ENCODE data around the gene CCDC91. TPM values are rescaled to one million over a fixed set of nuclear protein-coding genes. Genes with fewer than 3 reads are reported as not detected.

The CCDC91 gene, protein sequence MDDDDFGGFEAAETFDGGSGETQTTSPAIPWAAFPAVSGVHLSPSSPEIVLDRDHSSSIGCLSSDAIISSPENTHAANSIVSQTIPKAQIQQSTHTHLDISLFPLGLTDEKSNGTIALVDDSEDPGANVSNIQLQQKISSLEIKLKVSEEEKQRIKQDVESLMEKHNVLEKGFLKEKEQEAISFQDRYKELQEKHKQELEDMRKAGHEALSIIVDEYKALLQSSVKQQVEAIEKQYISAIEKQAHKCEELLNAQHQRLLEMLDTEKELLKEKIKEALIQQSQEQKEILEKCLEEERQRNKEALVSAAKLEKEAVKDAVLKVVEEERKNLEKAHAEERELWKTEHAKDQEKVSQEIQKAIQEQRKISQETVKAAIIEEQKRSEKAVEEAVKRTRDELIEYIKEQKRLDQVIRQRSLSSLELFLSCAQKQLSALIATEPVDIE
- total RNA-seq = 43.6 and 46.3 TPM in 2 replicates

DNA sequence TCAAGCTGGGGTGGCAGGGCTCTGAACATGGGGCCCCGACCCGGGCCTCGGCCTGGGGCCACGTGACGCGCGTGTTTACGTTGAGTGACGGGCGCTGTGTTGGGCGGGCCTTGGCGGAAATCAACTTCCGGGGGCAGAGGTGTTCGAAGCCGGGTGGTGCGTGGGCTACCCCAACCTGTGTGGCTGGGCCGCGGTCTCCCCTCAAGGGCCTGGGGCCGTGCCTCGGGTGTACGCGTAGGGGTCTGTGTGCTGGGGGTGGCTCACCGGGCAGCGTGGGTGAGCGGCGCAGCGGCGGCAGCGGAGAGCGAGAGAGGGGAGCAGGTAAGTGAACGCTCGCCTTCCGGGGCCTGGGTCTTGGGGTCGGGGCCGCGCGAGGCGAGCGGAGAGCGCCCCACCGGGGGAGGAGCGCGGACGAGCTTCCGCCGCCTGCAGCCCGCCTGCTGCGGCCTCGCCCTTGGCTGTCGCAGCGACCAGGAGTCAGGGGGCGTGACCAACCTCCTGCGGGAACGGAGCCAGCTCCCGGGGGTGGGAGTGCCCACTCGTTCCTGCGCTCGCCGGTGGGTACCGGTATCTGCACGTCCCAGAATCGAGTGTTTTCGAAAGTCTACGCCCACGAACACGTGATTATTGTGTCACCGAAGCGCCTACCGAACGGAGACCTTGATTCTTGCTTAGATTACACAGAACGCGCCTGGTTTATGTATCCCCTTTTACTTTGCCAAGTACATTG lies at the start of gene CCDC91:
Gene CCDC91 (plus strand): TSS at position 136 of the 730 bp plus-strand sequence. CDS start 66,760 bp downstream, outside the sequence.
- CTCF ChIA-PET = interaction anchor here (0.9 kb wide), 1 partner anchor 29 kb away, joined by 3 read pairs; no protein-coding TSS in a partner anchor
- TF ChIP-seq, protein P1, sequence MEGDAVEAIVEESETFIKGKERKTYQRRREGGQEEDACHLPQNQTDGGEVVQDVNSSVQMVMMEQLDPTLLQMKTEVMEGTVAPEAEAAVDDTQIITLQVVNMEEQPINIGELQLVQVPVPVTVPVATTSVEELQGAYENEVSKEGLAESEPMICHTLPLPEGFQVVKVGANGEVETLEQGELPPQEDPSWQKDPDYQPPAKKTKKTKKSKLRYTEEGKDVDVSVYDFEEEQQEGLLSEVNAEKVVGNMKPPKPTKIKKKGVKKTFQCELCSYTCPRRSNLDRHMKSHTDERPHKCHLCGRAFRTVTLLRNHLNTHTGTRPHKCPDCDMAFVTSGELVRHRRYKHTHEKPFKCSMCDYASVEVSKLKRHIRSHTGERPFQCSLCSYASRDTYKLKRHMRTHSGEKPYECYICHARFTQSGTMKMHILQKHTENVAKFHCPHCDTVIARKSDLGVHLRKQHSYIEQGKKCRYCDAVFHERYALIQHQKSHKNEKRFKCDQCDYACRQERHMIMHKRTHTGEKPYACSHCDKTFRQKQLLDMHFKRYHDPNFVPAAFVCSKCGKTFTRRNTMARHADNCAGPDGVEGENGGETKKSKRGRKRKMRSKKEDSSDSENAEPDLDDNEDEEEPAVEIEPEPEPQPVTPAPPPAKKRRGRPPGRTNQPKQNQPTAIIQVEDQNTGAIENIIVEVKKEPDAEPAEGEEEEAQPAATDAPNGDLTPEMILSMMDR (IDR thresholded peaks at IDR 0.05) = no peak
- H3K4me1 Mint-ChIP-seq = peaks cover 35% of the 10 kb centered on the region
- peaks cover 28% of the 10 kb centered on the region for H3K36me3 Mint-ChIP-seq (ENCODE audit: low read depth)
- H3K4me3 Mint-ChIP-seq = peak within 1 kb of the TSS; percentile 97
- intact Hi-C loops (cut with micrococcal nuclease) = loop anchor here (1.0 to 10.0 kb wide), 7 partner anchors 32 to 1191 kb away; partner anchors contain the start of genes BMAL2, ERGIC2, KLHL42 and MANSC4
- no peaks in the 10 kb centered on the region for H3K9me3 Mint-ChIP-seq
- no peaks in the 10 kb centered on the region for H3K27me3 Mint-ChIP-seq
- H3K27ac Mint-ChIP-seq = peak within 1 kb of the TSS; percentile 98
- DNase-seq (peak; percentile 81), ATAC-seq (ENCODE audit: low read depth) (peak; percentile 83)
- POLR2A ChIA-PET = interaction anchor here (1.0 to 1.9 kb wide), 4 partner anchors 27 to 1357 kb away, joined by 3 to 6 read pairs (median 5); partner anchors contain the start of genes ITPR2, KLHL42, MANSC4 and MED21

DNA sequence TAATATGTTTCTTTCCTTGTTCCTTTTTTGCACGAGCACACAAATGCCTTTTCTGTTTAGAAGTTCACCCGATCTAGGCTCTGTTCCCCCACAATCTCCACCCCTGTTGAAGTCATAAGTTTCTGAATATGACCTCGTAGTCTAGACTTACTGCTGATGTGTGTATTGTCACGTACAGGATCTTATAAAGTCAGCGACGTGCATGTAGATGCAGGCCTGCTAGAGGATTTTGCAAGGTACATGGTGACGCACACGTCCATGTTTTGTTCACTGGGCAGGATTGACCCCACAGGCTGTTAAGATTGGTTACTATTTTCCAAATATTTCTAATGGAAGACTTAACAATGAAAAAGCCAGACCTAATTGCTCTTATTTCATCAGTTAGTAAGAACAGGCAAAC lies 46.2 kb upstream of the CCDC91 start:
- no peak for ATAC-seq (ENCODE audit: low read depth)
- ChIA-PET POLR2A (no interaction called here), CTCF (no interaction called here)
- Mint-ChIP-seq H3K27ac (no peak overlapping the region), H3K27me3 (no peaks in the 10 kb centered on the region), H3K4me1 (no peaks in the 10 kb centered on the region), H3K9me3 (no peaks in the 10 kb centered on the region), H3K4me3 (no peak overlapping the region), H3K36me3 (ENCODE audit: low read depth) (no peaks in the 10 kb centered on the region)
- intact Hi-C loops (cut with micrococcal nuclease) = no loop called here
- TF ChIP-seq, protein P1 (IDR thresholded peaks at IDR 0.05) = no peak
- DNase-seq = no peak

DNA sequence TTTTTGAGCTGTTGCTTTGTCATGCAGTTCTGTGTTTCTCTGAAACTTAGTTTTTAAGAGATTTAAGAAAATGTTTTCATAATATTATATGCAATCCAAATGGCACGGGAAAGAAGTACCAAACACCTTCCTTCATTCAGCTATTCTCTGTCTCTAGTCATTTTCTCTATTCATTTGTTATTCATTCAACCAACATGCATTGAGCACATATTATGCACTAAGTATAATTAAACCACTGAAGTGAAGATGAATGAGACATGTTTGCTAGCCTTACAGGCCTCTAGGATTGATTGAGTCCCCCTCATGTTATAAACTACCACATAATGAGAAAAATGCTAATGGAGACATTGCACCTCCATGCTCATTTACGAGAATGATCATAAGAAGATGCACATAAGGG lies 45.7 kb upstream of the CCDC91 start:
- H3K27ac Mint-ChIP-seq = no peak overlapping the region
- ATAC-seq (ENCODE audit: low read depth) = no peak
- CTCF ChIA-PET = no interaction called here

DNA sequence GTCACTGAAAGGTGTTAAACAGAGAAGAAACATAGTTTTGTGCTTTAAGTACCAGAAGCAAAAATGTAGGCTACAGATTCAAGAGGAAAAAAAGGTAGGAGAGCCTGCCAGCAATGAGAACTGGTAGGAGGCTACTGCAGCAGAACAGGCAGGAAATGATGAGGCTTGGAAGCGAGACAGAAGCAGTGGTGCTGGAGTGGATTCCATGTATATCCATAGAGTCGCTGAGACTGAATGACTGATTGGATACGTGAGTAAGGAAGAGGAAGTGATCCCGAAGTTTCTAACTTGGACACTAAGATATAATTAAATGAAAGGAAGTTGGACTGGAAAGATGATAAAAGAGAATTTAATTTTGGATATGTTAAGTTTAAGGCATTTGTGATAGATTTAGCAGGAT lies 45.0 kb upstream of the CCDC91 start:
- H3K4me1 Mint-ChIP-seq = no peaks in the 10 kb centered on the region
- TF ChIP-seq, protein P1 (IDR thresholded peaks at IDR 0.05) = no peak
- intact Hi-C loops (cut with micrococcal nuclease) = no loop called here
- no peaks in the 10 kb centered on the region for H3K9me3 Mint-ChIP-seq
- H3K27me3 Mint-ChIP-seq = no peaks in the 10 kb centered on the region
- DNase-seq (no peak), ATAC-seq (ENCODE audit: low read depth) (no peak)
- CTCF ChIA-PET = no interaction called here
- POLR2A ChIA-PET = no interaction called here
- no peaks in the 10 kb centered on the region for H3K36me3 Mint-ChIP-seq (ENCODE audit: low read depth)
- no peak overlapping the region for H3K27ac Mint-ChIP-seq
- H3K4me3 Mint-ChIP-seq = no peak overlapping the region

More for the DNA sequence above, 45.7 kb upstream of the CCDC91 start:
- no peak for DNase-seq
- TF ChIP-seq, protein P1 (IDR thresholded peaks at IDR 0.05) = no peak
- H3K36me3 Mint-ChIP-seq (ENCODE audit: low read depth) = no peaks in the 10 kb centered on the region
- intact Hi-C loops (cut with micrococcal nuclease) = no loop called here
- H3K9me3 Mint-ChIP-seq = no peaks in the 10 kb centered on the region
- no peak overlapping the region for H3K4me3 Mint-ChIP-seq
- H3K27me3 Mint-ChIP-seq = no peaks in the 10 kb centered on the region
- no peaks in the 10 kb centered on the region for H3K4me1 Mint-ChIP-seq
- POLR2A ChIA-PET = no interaction called here

DNA sequence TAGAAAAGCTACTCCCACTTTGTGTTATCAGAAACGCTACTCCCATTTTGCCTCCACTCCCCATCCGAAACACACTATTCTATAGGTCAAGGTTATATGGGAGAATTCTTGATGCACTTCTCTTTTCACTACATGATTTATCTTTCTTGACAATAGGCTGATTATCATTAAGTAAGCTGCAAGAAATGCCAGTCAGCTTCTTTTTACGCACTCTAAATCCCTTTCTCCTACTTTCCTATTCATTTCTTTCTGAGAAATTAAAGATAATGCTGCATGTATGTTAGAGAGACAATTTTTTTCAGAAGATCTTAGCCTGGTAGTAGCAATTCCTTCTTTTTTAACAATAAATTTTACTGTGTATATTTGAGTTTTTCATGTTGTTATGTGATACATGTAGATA lies 41.0 kb upstream of the CCDC91 start:
- H3K9me3 Mint-ChIP-seq = peaks cover 10% of the 10 kb centered on the region
- no peak for ATAC-seq (ENCODE audit: low read depth)
- no peak for DNase-seq
- TF ChIP-seq, protein P1 (IDR thresholded peaks at IDR 0.05) = no peak
- no peaks in the 10 kb centered on the region for H3K4me1 Mint-ChIP-seq
- no peaks in the 10 kb centered on the region for H3K36me3 Mint-ChIP-seq (ENCODE audit: low read depth)
- no peak overlapping the region for H3K27ac Mint-ChIP-seq
- ChIA-PET POLR2A (no interaction called here), CTCF (no interaction called here)
- intact Hi-C loops (cut with micrococcal nuclease) = no loop called here
- H3K4me3 Mint-ChIP-seq = no peak overlapping the region
- peaks cover 3% of the 10 kb centered on the region for H3K27me3 Mint-ChIP-seq

All from activated B cell treated with CpG ODN at 0.5 μM for 24 hours (primary cell).